Astrocyte (in vitro differentiated cells and primary cell): ENCODE results near the gene ARAP1. TPM values are rescaled to one million over a fixed set of nuclear protein-coding genes. Genes with fewer than 3 reads are reported as not detected.

Source experiments
- DNase-seq: peaks from one replicate; pipeline ENCODE4 v3.0.0-alpha.2; 2010; ENCODE audit warnings: low read depth
- FAIRE-seq: peaks from 2 replicates; lab custom pipeline; 2011; peaks lifted over from hg19 to GRCh38; lab: Jason Lieb, UNC
- H2AFZ ChIP-seq: 2 replicates; pipeline ENCODE4 v1.6.0; 2012; ENCODE audit warnings: low read depth, low read length, inconsistent platforms
- H3K27ac ChIP-seq: 2 replicates; pipeline ENCODE4 v1.5.1; 2011; ENCODE audit warnings: low read depth, low read length, inconsistent platforms
- H3K27me3 ChIP-seq: 2 replicates; pipeline ENCODE4 v1.6.0; 2011; ENCODE audit warnings: low read length, inconsistent platforms; ENCODE audit not compliant: insufficient read depth
- H3K36me3 ChIP-seq: 2 replicates; pipeline ENCODE4 v1.5.1; 2011; ENCODE audit warnings: low read length, inconsistent platforms; ENCODE audit not compliant: insufficient read depth
- H3K4me1 ChIP-seq: 2 replicates; pipeline ENCODE4 v1.5.1; 2011; ENCODE audit warnings: low read length, inconsistent platforms; ENCODE audit not compliant: insufficient read depth
- H3K4me2 ChIP-seq: 2 replicates; pipeline ENCODE4 v1.6.0; 2012; ENCODE audit warnings: low read length, inconsistent platforms
- H3K4me3 ChIP-seq: 2 replicates; pipeline ENCODE4 v1.5.1; 2011; ENCODE audit warnings: low read depth, mild to moderate bottlenecking, low read length, inconsistent platforms; ENCODE audit not compliant: insufficient read depth
- H3K79me2 ChIP-seq: 2 replicates; pipeline ENCODE4 v1.6.0; 2012; ENCODE audit warnings: mild to moderate bottlenecking, low read length, inconsistent platforms; ENCODE audit not compliant: insufficient read depth
- H3K9ac ChIP-seq: 2 replicates; pipeline ENCODE4 v1.6.0; 2012; ENCODE audit warnings: mild to moderate bottlenecking, low read length, inconsistent platforms
- H3K9me3 ChIP-seq: 2 replicates; pipeline ENCODE4 v1.5.1; 2012; ENCODE audit warnings: low read depth, mild to moderate bottlenecking, low read length, inconsistent platforms; ENCODE audit not compliant: insufficient read depth
- H4K20me1 ChIP-seq: 2 replicates; pipeline ENCODE4 v1.6.0; 2012; ENCODE audit warnings: low read length, inconsistent platforms; ENCODE audit not compliant: insufficient read depth
- H3K27ac Mint-ChIP-seq: one replicate; pipeline ENCODE4 v1.8.0; 2021; ENCODE audit warnings: mild to moderate bottlenecking, mixed read lengths; ENCODE audit not compliant: unreplicated experiment
- H3K27me3 Mint-ChIP-seq: one replicate; pipeline ENCODE4 v1.8.0; 2021; ENCODE audit warnings: low read depth, mixed read lengths; ENCODE audit not compliant: unreplicated experiment
- H3K36me3 Mint-ChIP-seq: one replicate; pipeline ENCODE4 v1.8.0; 2021; ENCODE audit warnings: low read depth, mixed read lengths; ENCODE audit not compliant: unreplicated experiment
- H3K4me1 Mint-ChIP-seq: one replicate; pipeline ENCODE4 v1.8.0; 2021; ENCODE audit warnings: low read depth, mixed read lengths; ENCODE audit not compliant: unreplicated experiment
- H3K4me3 Mint-ChIP-seq: one replicate; pipeline ENCODE4 v1.8.0; 2021; ENCODE audit warnings: mild to moderate bottlenecking, moderate library complexity, mixed read lengths; ENCODE audit not compliant: unreplicated experiment
- H3K9me3 Mint-ChIP-seq: one replicate; pipeline ENCODE4 v1.8.0; 2021; ENCODE audit warnings: mild to moderate bottlenecking, mixed read lengths; ENCODE audit not compliant: unreplicated experiment
- CTCF ChIP-seq: IDR thresholded peaks from 2 replicates; pipeline ENCODE4 v1.5.1; 2011; ENCODE audit warnings: low read depth, mild to moderate bottlenecking, inconsistent platforms, low read length, moderate library complexity; ENCODE audit not compliant: insufficient read depth
- EZH2 ChIP-seq: IDR thresholded peaks from 2 replicates; pipeline ENCODE4 v1.6.1; 2012; ENCODE audit warnings: mild to moderate bottlenecking, low read length, inconsistent platforms; ENCODE audit not compliant: insufficient read depth
- total RNA-seq: library from RNA; stranded (reverse); gene quantifications from 2 replicates; pipeline ENCODE4 v1.2.1, GENCODE V29; 2021

Gene ARAP1
- total RNA-seq, 1 donor from 2014 or later, result 31.9 TPM

GRCh38 chr11:72673943-72674828 lies 78.0 kb downstream of the ARAP1 start, which contains the start of gene PDE2A:
PDE2A (minus strand) TSS chr11:72674422; CDS start chr11:72674207, 215 bp downstream.
- Histone ChIP-seq H4K20me1 (peaks cover 3% of the 10 kb centered on the region), H3K4me2 (no peak within 1 kb of the TSS), H3K79me2 (no peaks in the 10 kb centered on the region), H3K9me3 (no peaks in the 10 kb centered on the region), H3K4me1 (peaks cover 1% of the 10 kb centered on the region), H3K27ac (no peak within 1 kb of the TSS), H3K4me3 (no peak within 1 kb of the TSS), H3K27me3 (peaks cover 58% of the 10 kb centered on the region), H2AFZ (no peak within 1 kb of the TSS), H3K9ac (no peak within 1 kb of the TSS), H3K36me3 (no peaks in the 10 kb centered on the region)
- FAIRE-seq, result no peak
- H3K36me3 Mint-ChIP-seq, result no peaks in the 10 kb centered on the region
- peak; percentile 73 for TF ChIP-seq EZH2
- TF ChIP-seq CTCF, result no peak
- no peak within 1 kb of the TSS for H3K4me3 Mint-ChIP-seq
- no peak within 1 kb of the TSS for H3K27ac Mint-ChIP-seq
- DNase-seq, result no peak
- peaks cover 4% of the 10 kb centered on the region for H3K4me1 Mint-ChIP-seq
- H3K9me3 Mint-ChIP-seq, result peaks cover 2% of the 10 kb centered on the region
- peaks cover 84% of the 10 kb centered on the region for H3K27me3 Mint-ChIP-seq

GRCh38 chr11:72673284-72673942 lies 78.8 kb downstream of the ARAP1 start:
- no peak overlapping the region for H3K27ac Mint-ChIP-seq
- Histone ChIP-seq H3K4me3 (no peak overlapping the region), H3K4me1 (peaks cover 3% of the 10 kb centered on the region), H3K9ac (no peak overlapping the region), H3K36me3 (no peaks in the 10 kb centered on the region), H3K27me3 (peaks cover 61% of the 10 kb centered on the region), H3K79me2 (no peaks in the 10 kb centered on the region), H3K9me3 (no peaks in the 10 kb centered on the region), H3K4me2 (no peak overlapping the region), H4K20me1 (peaks cover 3% of the 10 kb centered on the region), H3K27ac (no peak overlapping the region), H2AFZ (no peak overlapping the region)
- H3K27me3 Mint-ChIP-seq, result peaks cover 81% of the 10 kb centered on the region
- TF ChIP-seq CTCF, result no peak
- no peak for TF ChIP-seq EZH2
- DNase-seq (no peak), FAIRE-seq (no peak)
- peaks cover 2% of the 10 kb centered on the region for H3K9me3 Mint-ChIP-seq
- H3K36me3 Mint-ChIP-seq, result no peaks in the 10 kb centered on the region
- peaks cover 8% of the 10 kb centered on the region for H3K4me1 Mint-ChIP-seq
- H3K4me3 Mint-ChIP-seq, result no peak overlapping the region
